Measurements from ENCODE around the gene ZCCHC7. TPM values are rescaled to one million over a fixed set of nuclear protein-coding genes. Genes with fewer than 3 reads are reported as not detected.

ZCCHC7 gene
- total and polyA plus RNA-seq, 10 of the 15 experiments (the other 5 are each of a cell fraction or from before 2014, with no cell fraction given), result 42.9 to 178 (median 53.3) TPM

DNA sequence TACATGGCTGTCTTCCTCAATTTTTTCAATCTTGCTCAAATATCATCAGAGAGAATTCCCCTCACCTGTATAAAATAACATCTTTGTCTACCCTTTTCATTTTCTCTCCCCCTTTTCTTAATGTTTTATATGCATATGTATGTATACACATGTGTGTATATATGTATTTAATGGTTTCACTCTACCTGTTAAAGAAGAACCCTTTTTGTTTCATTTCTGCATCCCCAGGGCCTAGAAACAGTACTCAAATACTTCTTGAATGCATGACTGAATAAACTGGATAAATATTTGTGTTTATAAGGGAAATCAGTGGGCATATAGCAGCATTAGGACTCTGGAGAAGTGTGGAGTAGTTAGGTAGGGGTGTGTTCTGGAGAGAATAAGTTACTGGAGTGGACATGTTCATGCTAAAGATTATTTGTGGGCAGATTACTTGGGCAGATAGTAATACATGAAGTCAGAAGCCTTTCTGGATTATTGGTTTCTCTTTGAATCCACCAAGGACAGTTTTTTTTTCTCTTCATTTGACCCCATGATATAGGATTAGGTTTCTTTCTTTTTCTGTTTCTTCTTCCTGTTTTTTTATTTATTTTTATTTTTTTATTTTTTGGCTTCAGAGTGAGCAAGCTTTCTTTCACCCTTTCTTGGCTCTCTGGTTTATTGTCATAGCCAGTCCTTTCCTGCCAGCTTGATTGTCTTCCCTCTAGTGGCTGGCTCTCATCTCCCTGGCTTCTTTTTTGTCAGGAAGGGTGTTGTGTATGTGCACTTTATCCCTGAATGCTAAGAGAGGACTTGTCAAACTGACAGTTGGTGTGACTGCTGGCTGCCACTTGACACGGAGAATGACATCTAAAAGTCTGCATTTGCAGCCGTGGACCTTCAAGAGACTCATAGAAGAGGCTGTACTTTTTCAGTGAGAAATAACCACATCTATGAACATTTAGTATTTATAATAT, 89.3 kb downstream of the ZCCHC7 start:
- Histone ChIP-seq H3K4me3 (no peak overlapping the region), H3K9ac (ENCODE audit: control insufficient read depth, insufficient read depth, low read length) (peak overlapping the region; percentile 17), H3K36me3 (ENCODE audit: control insufficient read depth in 2 of 2, insufficient read depth in 2 of 2, low read length in 1 of 2) (peaks cover 0 to 1% of the 10 kb centered on the region in 2 experiments; a peak in 3 of 4 replicates), H3K4me1 (ENCODE audit: control insufficient read depth, insufficient read depth, low read length) (peaks cover 31% of the 10 kb centered on the region), H3K9me3 (replicated peaks; ENCODE audit: control insufficient read depth, insufficient read depth, low read length) (peaks cover 6% of the 10 kb centered on the region; the same call in 2 of the 3 replicates), H3K4me2 (ENCODE audit: control insufficient read depth, insufficient read depth) (peak overlapping the region; percentile 36), H3K27ac (ENCODE audit: control insufficient read depth, insufficient read depth) (peak overlapping the region; percentile 73), H3K27me3 (replicated peaks in 1 of 2; ENCODE audit: control insufficient read depth in 2 of 2, insufficient read depth in 2 of 2, low read length in 1 of 2) (no peaks in the 10 kb centered on the region), H2AFZ (ENCODE audit: control insufficient read depth, low read depth, low read length) (no peak overlapping the region), H4K20me1 (ENCODE audit: control insufficient read depth, insufficient read depth) (no peaks in the 10 kb centered on the region), H3K79me2 (ENCODE audit: control insufficient read depth, insufficient read depth, low read length) (peaks cover 72% of the 10 kb centered on the region)
- in situ Hi-C loops (cut with MboI), result no loop called here
- ATAC-seq, result peak; percentile 51
- ChIA-PET SMC1A (ENCODE audit: uncharacterized antibody, unreplicated experiment) (interaction anchor here (0.9 to 3.8 kb wide), 14 partner anchors 12 to 180 kb away, joined by 3 to 48 read pairs (median 6); no protein-coding TSS in a partner anchor), CTCF (interaction anchor here (1.0 to 2.1 kb wide), 4 partner anchors 17 to 214 kb away, joined by 3 to 7 read pairs (median 4); no protein-coding TSS in a partner anchor), POLR2A (interaction anchor here (0.9 to 2.1 kb wide), 4 partner anchors 11 to 128 kb away, joined by 3 to 18 read pairs (median 8); no protein-coding TSS in a partner anchor), RAD21 (ENCODE audit: unreplicated experiment) (interaction anchor here (1.1 to 3.7 kb wide), 20 partner anchors 11 to 172 kb away, joined by 3 to 27 read pairs (median 5); no protein-coding TSS in a partner anchor)
- no TSS peak for BruUV-seq (replicated peaks)
- WGBS (ENCODE audit: insufficient coverage, insufficient replicate concordance, low lambda C conversion rate, missing lambda C conversion rate), result 31% methylated on average over 2 of the region's 2 CpGs
- intact Hi-C loops (cut with micrococcal nuclease; ENCODE audit: unreplicated experiment), result loop anchor here (5.0 kb wide), 1 partner anchor 83 kb away; no protein-coding TSS in a partner anchor
- no peak for FAIRE-seq
- DNase-seq (ENCODE audit: low read depth, low spot score), result no peak
- TF ChIP-seq RUNX3 (IDR thresholded peaks at IDR 0.05; ENCODE audit: low read length), result 0 out of 2 replicates have a peak, but pooled peaks have one; percentile 17
- no peak for TF ChIP-seq RBBP5 (conservative IDR thresholded peaks at IDR 0.05)
- TF ChIP-seq, protein P1, sequence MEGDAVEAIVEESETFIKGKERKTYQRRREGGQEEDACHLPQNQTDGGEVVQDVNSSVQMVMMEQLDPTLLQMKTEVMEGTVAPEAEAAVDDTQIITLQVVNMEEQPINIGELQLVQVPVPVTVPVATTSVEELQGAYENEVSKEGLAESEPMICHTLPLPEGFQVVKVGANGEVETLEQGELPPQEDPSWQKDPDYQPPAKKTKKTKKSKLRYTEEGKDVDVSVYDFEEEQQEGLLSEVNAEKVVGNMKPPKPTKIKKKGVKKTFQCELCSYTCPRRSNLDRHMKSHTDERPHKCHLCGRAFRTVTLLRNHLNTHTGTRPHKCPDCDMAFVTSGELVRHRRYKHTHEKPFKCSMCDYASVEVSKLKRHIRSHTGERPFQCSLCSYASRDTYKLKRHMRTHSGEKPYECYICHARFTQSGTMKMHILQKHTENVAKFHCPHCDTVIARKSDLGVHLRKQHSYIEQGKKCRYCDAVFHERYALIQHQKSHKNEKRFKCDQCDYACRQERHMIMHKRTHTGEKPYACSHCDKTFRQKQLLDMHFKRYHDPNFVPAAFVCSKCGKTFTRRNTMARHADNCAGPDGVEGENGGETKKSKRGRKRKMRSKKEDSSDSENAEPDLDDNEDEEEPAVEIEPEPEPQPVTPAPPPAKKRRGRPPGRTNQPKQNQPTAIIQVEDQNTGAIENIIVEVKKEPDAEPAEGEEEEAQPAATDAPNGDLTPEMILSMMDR (IDR thresholded peaks at IDR 0.05 in 2 of 3, conservative IDR thresholded peaks at IDR 0.05 in 1 of 3; ENCODE audit: control insufficient read depth in 2 of 3, extremely low read depth in 1 of 3, insufficient read depth in 1 of 3, low read depth in 3 of 3, low read length in 3 of 3), result peak in 2 of 3 experiments; percentile 16 to 21; a peak in 3 of 6 replicates
- TF ChIP-seq, protein P2, sequence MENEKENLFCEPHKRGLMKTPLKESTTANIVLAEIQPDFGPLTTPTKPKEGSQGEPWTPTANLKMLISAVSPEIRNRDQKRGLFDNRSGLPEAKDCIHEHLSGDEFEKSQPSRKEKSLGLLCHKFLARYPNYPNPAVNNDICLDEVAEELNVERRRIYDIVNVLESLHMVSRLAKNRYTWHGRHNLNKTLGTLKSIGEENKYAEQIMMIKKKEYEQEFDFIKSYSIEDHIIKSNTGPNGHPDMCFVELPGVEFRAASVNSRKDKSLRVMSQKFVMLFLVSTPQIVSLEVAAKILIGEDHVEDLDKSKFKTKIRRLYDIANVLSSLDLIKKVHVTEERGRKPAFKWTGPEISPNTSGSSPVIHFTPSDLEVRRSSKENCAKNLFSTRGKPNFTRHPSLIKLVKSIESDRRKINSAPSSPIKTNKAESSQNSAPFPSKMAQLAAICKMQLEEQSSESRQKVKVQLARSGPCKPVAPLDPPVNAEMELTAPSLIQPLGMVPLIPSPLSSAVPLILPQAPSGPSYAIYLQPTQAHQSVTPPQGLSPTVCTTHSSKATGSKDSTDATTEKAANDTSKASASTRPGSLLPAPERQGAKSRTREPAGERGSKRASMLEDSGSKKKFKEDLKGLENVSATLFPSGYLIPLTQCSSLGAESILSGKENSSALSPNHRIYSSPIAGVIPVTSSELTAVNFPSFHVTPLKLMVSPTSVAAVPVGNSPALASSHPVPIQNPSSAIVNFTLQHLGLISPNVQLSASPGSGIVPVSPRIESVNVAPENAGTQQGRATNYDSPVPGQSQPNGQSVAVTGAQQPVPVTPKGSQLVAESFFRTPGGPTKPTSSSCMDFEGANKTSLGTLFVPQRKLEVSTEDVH (IDR thresholded peaks at IDR 0.05; ENCODE audit: low read depth, partially characterized antibody), result no peak
- no peak for TF ChIP-seq KAT2A (conservative IDR thresholded peaks at IDR 0.05; ENCODE audit: control insufficient read depth, low read depth, low read length)
- TF ChIP-seq HDGF (IDR thresholded peaks at IDR 0.05), result 0 out of 2 replicates have a peak, but pooled peaks have one; percentile 45
- TF ChIP-seq JUNB (IDR thresholded peaks at IDR 0.05), result peak; percentile 31; the same call in 1 of the 2 replicates
- TF ChIP-seq, protein P3, sequence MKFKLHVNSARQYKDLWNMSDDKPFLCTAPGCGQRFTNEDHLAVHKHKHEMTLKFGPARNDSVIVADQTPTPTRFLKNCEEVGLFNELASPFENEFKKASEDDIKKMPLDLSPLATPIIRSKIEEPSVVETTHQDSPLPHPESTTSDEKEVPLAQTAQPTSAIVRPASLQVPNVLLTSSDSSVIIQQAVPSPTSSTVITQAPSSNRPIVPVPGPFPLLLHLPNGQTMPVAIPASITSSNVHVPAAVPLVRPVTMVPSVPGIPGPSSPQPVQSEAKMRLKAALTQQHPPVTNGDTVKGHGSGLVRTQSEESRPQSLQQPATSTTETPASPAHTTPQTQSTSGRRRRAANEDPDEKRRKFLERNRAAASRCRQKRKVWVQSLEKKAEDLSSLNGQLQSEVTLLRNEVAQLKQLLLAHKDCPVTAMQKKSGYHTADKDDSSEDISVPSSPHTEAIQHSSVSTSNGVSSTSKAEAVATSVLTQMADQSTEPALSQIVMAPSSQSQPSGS (IDR thresholded peaks at IDR 0.05; ENCODE audit: low read length), result no peak
- TF ChIP-seq ZNF384 (IDR thresholded peaks at IDR 0.05; ENCODE audit: borderline replicate concordance, low read depth, low read length), result no peak; the same call in 1 of the 2 replicates
- TF ChIP-seq NFIC (IDR thresholded peaks at IDR 0.05; ENCODE audit: low read depth, low read length), result no peak; the same call in 1 of the 2 replicates
- no peak for TF ChIP-seq HDAC2 (IDR thresholded peaks at IDR 0.05)
- no peak for TF ChIP-seq FOXM1 (IDR thresholded peaks at IDR 0.05; ENCODE audit: low read depth, low read length)
- no peak for TF ChIP-seq EP300 (IDR thresholded peaks at IDR 0.05; ENCODE audit: borderline replicate concordance in 1 of 2, control insufficient read depth in 1 of 2, low read depth in 2 of 2, low read length in 2 of 2)
- TF ChIP-seq RAD21 (IDR thresholded peaks at IDR 0.05; ENCODE audit: insufficient read depth, low read depth, low read length), result peak; percentile 22; the same call in 1 of the 2 replicates

All from GM12878 (cell line).